BLaER1 (cell line): Measurements from ENCODE around the gene CASQ1.

ENCODE experiments used
- H3K27ac ChIP-seq: shearing (Covaris generic); formaldehyde crosslinking; 2 replicates; pipeline ENCODE4 v1.8.1; 2022
- H3K27me3 ChIP-seq: shearing (Covaris generic); formaldehyde crosslinking; 2 replicates; pipeline ENCODE4 v1.8.1; 2022
- H3K36me3 ChIP-seq: shearing (Covaris generic); formaldehyde crosslinking; 2 replicates; pipeline ENCODE4 v1.8.1; 2022
- H3K4me1 ChIP-seq: shearing (Covaris generic); formaldehyde crosslinking; 2 replicates; pipeline ENCODE4 v1.8.1; 2022
- H3K4me2 ChIP-seq: shearing (Covaris generic); formaldehyde crosslinking; 2 replicates; pipeline ENCODE4 v1.8.1; 2022
- H3K4me3 ChIP-seq: shearing (Covaris generic); formaldehyde crosslinking; 2 replicates; pipeline ENCODE4 v1.8.1; 2022
- H3K9ac ChIP-seq: shearing (Covaris generic); formaldehyde crosslinking; 2 replicates; pipeline ENCODE4 v1.8.1; 2022
- H3K9me3 ChIP-seq: shearing (Covaris generic); formaldehyde crosslinking; 2 replicates; pipeline ENCODE4 v1.8.1; 2022
- H4K20me1 ChIP-seq: shearing (Covaris generic); formaldehyde crosslinking; 2 replicates; pipeline ENCODE4 v1.8.1; 2022
- Cebpa-rat ChIP-seq: shearing (Covaris generic); IDR thresholded peaks from 2 replicates; pipeline ENCODE4 v1.8.1; 2022

CASQ1 gene

GRCh38 chr1:160237558-160237957, 47.2 kb downstream of the CASQ1 start:
- Histone ChIP-seq H4K20me1 (peaks cover 46% of the 10 kb centered on the region), H3K9me3 (no peaks in the 10 kb centered on the region), H3K27ac (no peak overlapping the region), H3K9ac (no peak overlapping the region), H3K4me3 (no peak overlapping the region), H3K36me3 (peaks cover 99% of the 10 kb centered on the region), H3K4me2 (no peak overlapping the region), H3K4me1 (no peaks in the 10 kb centered on the region), H3K27me3 (no peaks in the 10 kb centered on the region)
- TF ChIP-seq Cebpa-rat = no peak

DNA sequence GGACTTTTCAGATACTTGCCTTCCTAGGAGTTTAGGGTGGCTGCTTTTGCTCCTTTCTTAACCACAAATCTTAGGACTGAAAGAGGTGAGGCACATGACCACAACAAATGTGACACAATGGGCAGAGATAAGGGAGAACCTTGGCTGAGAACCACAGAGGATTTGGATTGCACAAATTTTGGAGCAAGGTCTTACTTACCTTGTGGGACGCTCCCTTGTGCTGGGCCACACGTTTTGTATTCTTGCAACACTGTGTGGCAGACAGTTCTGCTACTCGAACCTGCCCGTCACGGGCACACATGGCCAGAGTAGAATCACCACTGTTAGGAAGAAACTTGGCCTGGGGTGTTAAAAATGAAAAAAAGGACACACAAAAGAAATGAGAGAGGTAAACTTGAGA, 48.0 kb downstream of the CASQ1 start:
- H3K9me3 ChIP-seq = no peaks in the 10 kb centered on the region
- H4K20me1 ChIP-seq = peaks cover 49% of the 10 kb centered on the region
- H3K36me3 ChIP-seq = peaks cover 100% of the 10 kb centered on the region
- no peak overlapping the region for H3K27ac ChIP-seq
- H3K4me3 ChIP-seq = no peak overlapping the region
- TF ChIP-seq Cebpa-rat = no peak
- H3K27me3 ChIP-seq = no peaks in the 10 kb centered on the region
- no peaks in the 10 kb centered on the region for H3K4me1 ChIP-seq
- no peak overlapping the region for H3K9ac ChIP-seq
- H3K4me2 ChIP-seq = no peak overlapping the region

- Histone ChIP-seq H3K4me1 (no peaks in the 10 kb centered on the region), H3K36me3 (peaks cover 97% of the 10 kb centered on the region), H3K9me3 (no peaks in the 10 kb centered on the region), H4K20me1 (peaks cover 58% of the 10 kb centered on the region), H3K27ac (no peak overlapping the region), H3K27me3 (no peaks in the 10 kb centered on the region), H3K4me3 (no peak overlapping the region), H3K4me2 (no peak overlapping the region), H3K9ac (no peak overlapping the region)
- no peak for TF ChIP-seq Cebpa-rat
These were observed 49.4 kb downstream of the CASQ1 start for GRCh38 chr1:160239582-160240299.

DNA sequence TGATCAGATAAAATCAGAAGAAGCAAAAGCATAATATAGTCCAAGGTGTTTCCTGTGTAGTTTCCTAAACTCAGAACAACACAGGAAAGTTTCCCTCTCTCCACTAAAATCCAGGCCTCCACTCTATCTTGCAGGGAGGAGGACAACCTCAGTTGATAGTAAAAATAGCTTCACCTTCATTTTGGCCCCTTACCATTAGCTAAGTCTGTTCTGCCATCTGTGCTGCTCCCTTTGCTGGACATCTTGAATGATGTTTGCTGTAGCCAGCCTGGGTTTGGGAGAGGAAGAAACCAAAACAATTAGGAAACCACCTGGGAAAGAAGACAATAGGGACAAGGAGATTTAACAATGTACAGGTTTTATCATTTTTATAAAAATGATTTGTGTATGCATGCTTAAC, 53.4 kb downstream of the CASQ1 start:
- Histone ChIP-seq H3K4me2 (no peak overlapping the region), H3K36me3 (peaks cover 67% of the 10 kb centered on the region), H3K4me1 (no peaks in the 10 kb centered on the region), H4K20me1 (peaks cover 98% of the 10 kb centered on the region), H3K4me3 (no peak overlapping the region), H3K9ac (no peak overlapping the region), H3K9me3 (no peaks in the 10 kb centered on the region), H3K27me3 (no peaks in the 10 kb centered on the region), H3K27ac (no peak overlapping the region)
- no peak for TF ChIP-seq Cebpa-rat

- peaks cover 65% of the 10 kb centered on the region for H3K36me3 ChIP-seq
These were observed 53.8 kb downstream of the CASQ1 start for GRCh38 chr1:160244209-160244608.

GRCh38 chr1:160245434-160245833, 55.1 kb downstream of the CASQ1 start:
- H3K4me1 ChIP-seq = no peaks in the 10 kb centered on the region
- H3K9ac ChIP-seq = no peak overlapping the region
- no peaks in the 10 kb centered on the region for H3K9me3 ChIP-seq
- no peak overlapping the region for H3K4me3 ChIP-seq
- H4K20me1 ChIP-seq = peaks cover 97% of the 10 kb centered on the region
- H3K27ac ChIP-seq = no peak overlapping the region
- no peak for TF ChIP-seq Cebpa-rat
- H3K36me3 ChIP-seq = peaks cover 61% of the 10 kb centered on the region
- no peak overlapping the region for H3K4me2 ChIP-seq
- no peaks in the 10 kb centered on the region for H3K27me3 ChIP-seq

More at GRCh38 chr1:160244209-160244608, 53.8 kb downstream of the CASQ1 start:
- no peak overlapping the region for H3K9ac ChIP-seq
- H3K4me3 ChIP-seq = no peak overlapping the region
- no peak overlapping the region for H3K4me2 ChIP-seq
- H4K20me1 ChIP-seq = peaks cover 99% of the 10 kb centered on the region
- TF ChIP-seq Cebpa-rat = no peak
- H3K27me3 ChIP-seq = no peaks in the 10 kb centered on the region
- no peak overlapping the region for H3K27ac ChIP-seq
- H3K9me3 ChIP-seq = no peaks in the 10 kb centered on the region
- no peaks in the 10 kb centered on the region for H3K4me1 ChIP-seq

DNA sequence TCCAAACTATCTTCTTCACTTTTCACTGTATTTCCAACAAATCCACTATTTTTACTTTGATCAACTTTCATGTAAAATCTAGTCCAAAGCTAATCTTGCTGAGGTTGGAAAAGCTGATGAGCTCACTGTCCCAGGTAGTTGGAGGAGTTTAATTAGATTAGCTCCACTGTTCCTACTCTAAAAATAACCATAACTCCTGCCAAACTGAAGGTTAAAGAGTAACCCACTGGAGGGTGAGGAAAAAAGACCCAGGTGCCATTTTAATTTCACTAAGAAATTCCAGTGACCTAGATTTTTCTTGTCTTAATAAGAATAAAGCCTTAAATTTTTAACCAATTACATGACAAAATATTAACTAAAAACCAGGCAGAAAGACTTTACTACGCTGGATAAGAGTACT, 56.7 kb downstream of the CASQ1 start:
- TF ChIP-seq Cebpa-rat = no peak
- Histone ChIP-seq H3K4me2 (no peak overlapping the region), H3K9me3 (no peaks in the 10 kb centered on the region), H3K36me3 (peaks cover 56% of the 10 kb centered on the region), H3K9ac (no peak overlapping the region), H3K4me3 (no peak overlapping the region), H3K4me1 (no peaks in the 10 kb centered on the region), H3K27me3 (no peaks in the 10 kb centered on the region), H3K27ac (no peak overlapping the region), H4K20me1 (peaks cover 97% of the 10 kb centered on the region)

DNA sequence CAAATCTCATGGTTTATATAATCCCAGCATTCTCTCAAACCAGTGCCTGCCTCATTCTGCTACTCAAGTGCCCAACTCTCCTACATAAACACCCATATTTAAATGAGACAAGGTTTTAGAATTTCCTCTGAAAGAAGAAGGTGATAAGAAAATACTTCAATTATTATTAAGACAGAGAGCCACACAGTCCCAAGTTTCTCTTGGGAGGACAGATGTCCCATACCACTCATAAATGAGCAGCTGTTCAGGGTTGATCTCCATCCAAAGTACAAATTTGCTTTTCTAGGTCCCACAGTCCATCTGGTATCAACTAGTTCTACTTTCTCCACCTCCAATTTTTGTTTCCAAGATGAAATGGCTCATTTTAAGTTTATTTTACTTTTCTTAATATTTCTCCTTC, 60.6 kb downstream of the CASQ1 start:
- Histone ChIP-seq H3K27me3 (no peaks in the 10 kb centered on the region), H3K4me2 (no peak overlapping the region), H3K9me3 (no peaks in the 10 kb centered on the region), H3K4me1 (no peaks in the 10 kb centered on the region), H3K9ac (no peak overlapping the region), H3K4me3 (no peak overlapping the region), H4K20me1 (peaks cover 93% of the 10 kb centered on the region), H3K36me3 (peaks cover 65% of the 10 kb centered on the region), H3K27ac (no peak overlapping the region)
- no peak for TF ChIP-seq Cebpa-rat
